SK-N-MC (cell line): ENCODE results near the gene FAM210A.

Experiments used
- EZH2 ChIP-seq: fragments of 200-600 bp; sonication (generic); IDR thresholded peaks from one replicate; pipeline ENCODE4 v1.6.1; 2017; ENCODE audit warnings: antibody characterized with exemption
- FOXP2 ChIP-seq: optimal IDR thresholded peaks from 2 replicates; pipeline ENCODE3; 2011; ENCODE audit warnings: mild to moderate bottlenecking, moderate library complexity; ENCODE audit not compliant: insufficient read depth; ENCODE audit errors: extremely low read length, control extremely low read depth
- POLR2AphosphoS5 ChIP-seq: IDR thresholded peaks from 2 replicates; pipeline ENCODE4 v1.6.1; 2012; ENCODE audit warnings: mild to moderate bottlenecking, low read depth, low read length, borderline replicate concordance

GRCh38 chr18:13643261-13643751 lies 83.1 kb downstream of the FAM210A start:
- TF ChIP-seq POLR2AphosphoS5 = no peak
- TF ChIP-seq EZH2 = no peak
- no peak for TF ChIP-seq FOXP2
